OCI-LY3 (cell line): Measurements from ENCODE around the gene NDUFS8.

Source experiments
- H2AFZ ChIP-seq: fragments of 200-600, 300-600 bp; shearing (Covaris generic); 2 replicates; pipeline ENCODE4 v1.6.0; 2014; ENCODE audit warnings: antibody characterized with exemption, low read depth, low read length
- H3K27ac ChIP-seq: fragments of 200-600, 300-600 bp; sonication (generic); 2 replicates; pipeline ENCODE4 v1.5.1; 2014; ENCODE audit warnings: mild to moderate bottlenecking, low read length, moderate library complexity, mixed read lengths
- H3K27me3 ChIP-seq: fragments of 200-600, 300-600 bp; sonication (generic); 2 replicates; pipeline ENCODE4 v1.6.1; 2014; ENCODE audit warnings: low read depth, low read length, mixed read lengths
- H3K36me3 ChIP-seq: fragments of 200-600, 300-600 bp; sonication (generic); replicated peaks from 2 replicates; pipeline ENCODE3; 2014; ENCODE audit warnings: low read depth, low read length, mixed read lengths
- H3K4me1 ChIP-seq: fragments of 300-600, 200-600 bp; sonication (generic); 2 replicates; pipeline ENCODE4 v1.6.1; 2014; ENCODE audit warnings: low read length, mixed read lengths
- H3K4me2 ChIP-seq: fragments of 200-600, 300-600 bp; sonication (generic); 2 replicates; pipeline ENCODE4 v1.6.1; 2014; ENCODE audit warnings: low read length, mixed read lengths
- H3K4me3 ChIP-seq: fragments of 300-600, 200-600 bp; sonication (generic); 2 replicates; pipeline ENCODE4 v1.5.1; 2014; ENCODE audit warnings: antibody characterized with exemption, mild to moderate bottlenecking, low read length, moderate library complexity
- H3K79me2 ChIP-seq: fragments of 300-600, 200-600 bp; shearing (Covaris generic); 2 replicates; pipeline ENCODE4 v1.6.1; 2014; ENCODE audit warnings: mild to moderate bottlenecking, low read length, mixed read lengths
- H3K9ac ChIP-seq: fragments of 300-600, 200-600 bp; shearing (Covaris generic); 2 replicates; pipeline ENCODE4 v1.6.0; 2014; ENCODE audit warnings: mild to moderate bottlenecking, low read length, moderate library complexity
- H3K9me3 ChIP-seq: fragments of 200-600, 300-600 bp; shearing (Covaris generic); 2 replicates; pipeline ENCODE4 v1.6.1; 2014; ENCODE audit warnings: low read length, mixed read lengths; ENCODE audit not compliant: insufficient read depth
- H4K20me1 ChIP-seq: fragments of 200-600, 300-600 bp; sonication (generic); 2 replicates; pipeline ENCODE4 v1.6.1; 2016; ENCODE audit warnings: low read length, mixed read lengths; ENCODE audit not compliant: insufficient read depth
- CTCF ChIP-seq: fragments of 200-600, 300-600 bp; sonication (generic); IDR thresholded peaks from 2 replicates; pipeline ENCODE4 v1.5.1; 2014; ENCODE audit warnings: antibody characterized with exemption, low read length, low read depth
- EZH2phosphoT487 ChIP-seq: fragments of 200-600 bp; shearing (Covaris generic); IDR thresholded peaks from 2 replicates; pipeline ENCODE4 v1.6.1; 2018; ENCODE audit warnings: antibody characterized with exemption, mixed run types, low read depth

Gene NDUFS8

DNA sequence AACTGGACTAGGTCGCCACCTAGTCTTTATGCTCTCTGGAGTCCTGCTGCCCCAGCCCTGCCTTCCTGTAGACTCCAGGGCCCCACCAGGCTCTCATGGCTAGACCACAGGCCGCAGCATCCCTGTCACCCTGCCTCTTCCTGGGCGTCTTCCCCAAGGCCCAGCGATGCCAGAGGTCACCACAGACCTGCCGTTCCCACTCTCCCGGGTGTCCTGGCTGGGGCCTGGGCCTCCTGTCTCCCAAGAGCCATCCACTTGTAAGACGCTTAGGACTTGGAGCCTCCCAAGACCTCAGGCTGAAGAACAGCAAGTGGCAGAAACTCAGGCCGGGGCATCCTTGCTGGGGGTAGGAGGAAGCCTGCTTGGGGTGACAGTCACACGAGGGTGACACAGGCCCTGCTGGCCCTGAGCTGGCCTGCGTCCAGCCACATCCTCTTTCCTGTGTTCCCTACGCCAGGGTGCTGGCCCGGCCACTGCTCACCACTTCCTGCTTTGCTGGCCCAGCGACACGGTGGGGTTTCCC lies 6.3 kb downstream of the NDUFS8 start:
- TF ChIP-seq EZH2phosphoT487: no peak
- no peak for TF ChIP-seq CTCF
- H3K79me2 ChIP-seq: peaks cover 42% of the 10 kb centered on the region
- peaks cover 24% of the 10 kb centered on the region for H3K4me1 ChIP-seq
- no peaks in the 10 kb centered on the region for H3K9me3 ChIP-seq
- no peaks in the 10 kb centered on the region for H3K27me3 ChIP-seq
- no peaks in the 10 kb centered on the region; the same call in 1 of the 2 replicates for H4K20me1 ChIP-seq
- peaks cover 19% of the 10 kb centered on the region for H3K36me3 ChIP-seq
- no peak overlapping the region for H3K27ac ChIP-seq
- no peak overlapping the region for H2AFZ ChIP-seq
- H3K9ac ChIP-seq: no peak overlapping the region
- no peak overlapping the region for H3K4me2 ChIP-seq
- H3K4me3 ChIP-seq: no peak overlapping the region

DNA sequence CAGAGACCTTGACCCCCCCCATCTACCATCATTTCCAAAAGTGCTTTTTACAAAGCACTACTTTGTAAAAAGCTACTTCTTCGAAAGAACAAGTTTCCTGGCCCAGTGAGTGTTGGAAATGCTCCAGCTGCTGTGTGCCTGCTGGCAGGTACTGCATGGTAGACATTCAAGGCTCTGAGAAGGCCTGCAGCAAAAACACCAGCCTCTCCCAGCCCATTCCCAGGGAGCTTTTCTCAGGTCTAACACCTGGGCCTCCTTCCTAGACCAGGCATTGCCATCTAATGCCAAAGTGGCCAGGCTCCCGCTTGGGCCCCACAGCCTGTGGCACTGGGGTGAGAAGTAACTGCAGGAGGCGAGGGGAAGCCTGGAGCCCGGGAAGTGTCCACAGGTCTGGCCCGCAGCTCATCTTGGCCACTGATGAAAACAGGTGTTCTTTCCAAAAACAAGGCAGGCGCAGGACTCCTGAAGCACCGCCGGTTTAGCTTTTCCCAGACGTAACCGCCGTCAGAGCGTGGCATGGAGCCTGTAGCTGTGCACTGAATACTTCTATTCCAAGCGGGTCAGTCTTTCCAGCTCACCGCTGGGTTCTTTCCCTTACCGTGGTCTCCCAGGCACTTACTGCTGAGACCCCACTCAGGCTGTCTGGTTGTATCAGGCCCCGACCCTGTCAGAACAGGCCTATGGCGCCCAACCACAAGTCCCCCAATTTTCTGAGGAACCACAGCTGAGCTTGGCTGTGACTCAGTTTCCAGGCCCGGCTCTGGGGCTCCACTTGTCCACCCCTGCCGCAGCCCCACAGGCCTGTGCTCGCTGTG lies 7.1 kb downstream of the NDUFS8 start:
- Histone ChIP-seq H3K4me3 (peak overlapping the region; percentile 81), H3K4me1 (peaks cover 20% of the 10 kb centered on the region), H3K79me2 (peaks cover 42% of the 10 kb centered on the region), H3K36me3 (peaks cover 25% of the 10 kb centered on the region), H3K9ac (no peak overlapping the region), H3K4me2 (peak overlapping the region; percentile 97), H3K27ac (no peak overlapping the region), H2AFZ (no peak overlapping the region), H3K9me3 (no peaks in the 10 kb centered on the region), H3K27me3 (no peaks in the 10 kb centered on the region), H4K20me1 (no peaks in the 10 kb centered on the region; the same call in 1 of the 2 replicates)
- no peak for TF ChIP-seq CTCF
- no peak for TF ChIP-seq EZH2phosphoT487

DNA sequence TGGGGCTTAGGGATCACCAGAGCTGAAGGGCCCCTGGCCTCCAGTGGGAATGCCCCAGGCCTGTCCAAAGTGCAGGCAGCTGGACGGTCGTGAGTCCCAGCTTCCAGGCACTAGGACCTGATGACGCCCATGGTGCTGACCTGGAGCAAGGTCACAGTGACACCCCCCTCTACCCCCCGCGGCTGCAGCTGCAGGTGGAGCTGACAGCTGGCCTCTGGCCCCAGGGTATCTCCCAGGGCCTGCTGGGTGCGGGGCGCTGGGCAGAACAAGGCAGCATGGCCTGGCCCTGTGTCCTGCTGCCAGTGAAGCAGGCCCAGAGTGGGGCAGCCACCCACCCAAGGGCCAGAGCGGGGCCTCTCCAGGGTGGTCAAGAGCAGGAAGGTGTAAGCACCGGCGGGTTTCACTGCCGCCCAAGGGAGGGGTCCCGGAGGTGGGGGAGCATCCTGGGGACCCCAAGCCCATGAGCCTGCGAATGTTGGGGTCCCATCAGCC lies 7.8 kb downstream of the NDUFS8 start:
- peak overlapping the region; percentile 90 for H3K27ac ChIP-seq
- H2AFZ ChIP-seq: no peak overlapping the region
- peaks cover 20% of the 10 kb centered on the region for H3K4me1 ChIP-seq
- H3K4me2 ChIP-seq: peak overlapping the region; percentile 97
- no peaks in the 10 kb centered on the region; the same call in 1 of the 2 replicates for H4K20me1 ChIP-seq
- TF ChIP-seq EZH2phosphoT487: no peak
- TF ChIP-seq CTCF: no peak
- peak overlapping the region; percentile 96 for H3K9ac ChIP-seq
- no peaks in the 10 kb centered on the region for H3K9me3 ChIP-seq
- H3K36me3 ChIP-seq: peaks cover 29% of the 10 kb centered on the region
- H3K4me3 ChIP-seq: peak overlapping the region; percentile 81
- no peaks in the 10 kb centered on the region for H3K27me3 ChIP-seq
- H3K79me2 ChIP-seq: peaks cover 45% of the 10 kb centered on the region

GRCh38 chr11:68038718-68039525 lies 8.4 kb downstream of the NDUFS8 start, which contains the start of gene TCIRG1:
TCIRG1 (plus strand) TSS chr11:68039025; CDS start chr11:68041272, 2,247 bp downstream.
- H3K4me1 ChIP-seq: peaks cover 20% of the 10 kb centered on the region
- H3K27ac ChIP-seq: peak within 1 kb of the TSS; percentile 90
- peak within 1 kb of the TSS; percentile 97 for H3K4me2 ChIP-seq

More at GRCh38 chr11:68038718-68039525, 8.4 kb downstream of the NDUFS8 start, which contains the start of gene TCIRG1:
- Histone ChIP-seq H4K20me1 (no peaks in the 10 kb centered on the region; the same call in 1 of the 2 replicates), H3K4me3 (peak within 1 kb of the TSS; percentile 81), H3K79me2 (peaks cover 45% of the 10 kb centered on the region), H3K9me3 (no peaks in the 10 kb centered on the region), H3K36me3 (peaks cover 23% of the 10 kb centered on the region), H2AFZ (no peak within 1 kb of the TSS), H3K27me3 (no peaks in the 10 kb centered on the region), H3K9ac (peak within 1 kb of the TSS; percentile 96)
- TF ChIP-seq EZH2phosphoT487: no peak
- no peak for TF ChIP-seq CTCF
